ENCODE measurements around the gene TMPRSS9.

DNA sequence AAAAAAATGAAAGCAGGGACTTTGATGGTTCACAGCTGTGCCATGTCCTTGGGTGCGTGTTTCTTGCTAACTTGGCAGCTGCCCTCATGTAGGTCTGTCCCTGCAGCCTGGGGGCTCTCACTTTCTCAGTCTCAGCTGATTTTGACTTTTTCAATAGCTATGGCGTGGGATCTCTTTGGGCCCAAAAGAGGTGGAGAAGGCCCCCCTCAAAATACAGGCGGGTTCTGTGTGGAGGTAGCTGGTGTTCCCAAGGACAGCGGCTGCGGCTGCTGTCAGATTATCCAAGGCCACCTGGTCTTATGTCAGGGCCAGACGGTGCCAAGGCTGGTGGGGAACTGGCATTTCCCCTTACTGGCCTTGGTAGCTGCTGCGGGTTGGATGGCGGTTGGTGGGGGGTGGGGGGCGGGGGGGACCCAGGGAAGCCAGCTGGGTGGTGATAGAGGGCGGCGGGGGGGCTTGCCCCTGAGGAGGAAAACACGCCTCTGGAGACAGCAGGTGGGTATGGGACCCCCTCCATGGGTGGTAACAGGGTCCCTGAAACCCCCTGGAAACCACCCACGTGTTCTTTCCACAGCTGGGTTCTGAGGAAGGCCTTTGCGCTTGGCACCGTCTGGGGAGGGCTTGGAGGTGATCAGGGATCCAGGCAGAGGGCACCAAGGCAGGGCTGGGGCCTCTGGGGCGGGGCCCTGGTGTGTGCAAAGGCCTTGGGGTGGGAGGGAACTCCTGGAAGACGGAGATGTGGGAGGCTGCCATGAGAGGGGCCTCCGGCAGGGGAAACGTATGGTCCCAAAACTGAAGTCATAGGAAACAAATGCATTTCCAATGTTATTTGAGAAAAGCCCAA lies 63.2 kb downstream of the TMPRSS9 start:
- TF ChIP-seq, protein P1, sequence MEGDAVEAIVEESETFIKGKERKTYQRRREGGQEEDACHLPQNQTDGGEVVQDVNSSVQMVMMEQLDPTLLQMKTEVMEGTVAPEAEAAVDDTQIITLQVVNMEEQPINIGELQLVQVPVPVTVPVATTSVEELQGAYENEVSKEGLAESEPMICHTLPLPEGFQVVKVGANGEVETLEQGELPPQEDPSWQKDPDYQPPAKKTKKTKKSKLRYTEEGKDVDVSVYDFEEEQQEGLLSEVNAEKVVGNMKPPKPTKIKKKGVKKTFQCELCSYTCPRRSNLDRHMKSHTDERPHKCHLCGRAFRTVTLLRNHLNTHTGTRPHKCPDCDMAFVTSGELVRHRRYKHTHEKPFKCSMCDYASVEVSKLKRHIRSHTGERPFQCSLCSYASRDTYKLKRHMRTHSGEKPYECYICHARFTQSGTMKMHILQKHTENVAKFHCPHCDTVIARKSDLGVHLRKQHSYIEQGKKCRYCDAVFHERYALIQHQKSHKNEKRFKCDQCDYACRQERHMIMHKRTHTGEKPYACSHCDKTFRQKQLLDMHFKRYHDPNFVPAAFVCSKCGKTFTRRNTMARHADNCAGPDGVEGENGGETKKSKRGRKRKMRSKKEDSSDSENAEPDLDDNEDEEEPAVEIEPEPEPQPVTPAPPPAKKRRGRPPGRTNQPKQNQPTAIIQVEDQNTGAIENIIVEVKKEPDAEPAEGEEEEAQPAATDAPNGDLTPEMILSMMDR (IDR thresholded peaks at IDR 0.05): no peak
- TF ChIP-seq EP300 (IDR thresholded peaks at IDR 0.05) (no peak), POLR2A (IDR thresholded peaks at IDR 0.05) (no peak)
